ENCODE measurements around the gene RFC2.

DNA sequence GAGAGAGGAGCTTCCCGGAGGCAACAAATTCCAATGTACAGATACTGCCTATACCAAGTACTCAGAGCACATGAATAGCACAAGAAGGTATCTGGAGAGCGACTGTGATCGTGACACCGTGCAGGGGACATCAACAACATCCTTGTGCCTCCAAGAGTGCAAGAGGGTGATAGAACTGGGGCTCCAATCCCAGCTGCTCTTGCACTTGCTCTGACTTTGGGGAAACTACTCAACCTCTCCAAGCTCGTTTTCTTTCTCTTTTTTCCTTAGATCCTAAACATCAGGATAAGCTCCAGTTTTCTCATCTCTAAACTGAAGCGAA lies 12.1 kb downstream of the RFC2 start:
- TF ChIP-seq POLR2AphosphoS5 (IDR thresholded peaks at IDR 0.05): no peak
- no peak for TF ChIP-seq POLR2A (IDR thresholded peaks at IDR 0.05)
- TF ChIP-seq, protein P1, sequence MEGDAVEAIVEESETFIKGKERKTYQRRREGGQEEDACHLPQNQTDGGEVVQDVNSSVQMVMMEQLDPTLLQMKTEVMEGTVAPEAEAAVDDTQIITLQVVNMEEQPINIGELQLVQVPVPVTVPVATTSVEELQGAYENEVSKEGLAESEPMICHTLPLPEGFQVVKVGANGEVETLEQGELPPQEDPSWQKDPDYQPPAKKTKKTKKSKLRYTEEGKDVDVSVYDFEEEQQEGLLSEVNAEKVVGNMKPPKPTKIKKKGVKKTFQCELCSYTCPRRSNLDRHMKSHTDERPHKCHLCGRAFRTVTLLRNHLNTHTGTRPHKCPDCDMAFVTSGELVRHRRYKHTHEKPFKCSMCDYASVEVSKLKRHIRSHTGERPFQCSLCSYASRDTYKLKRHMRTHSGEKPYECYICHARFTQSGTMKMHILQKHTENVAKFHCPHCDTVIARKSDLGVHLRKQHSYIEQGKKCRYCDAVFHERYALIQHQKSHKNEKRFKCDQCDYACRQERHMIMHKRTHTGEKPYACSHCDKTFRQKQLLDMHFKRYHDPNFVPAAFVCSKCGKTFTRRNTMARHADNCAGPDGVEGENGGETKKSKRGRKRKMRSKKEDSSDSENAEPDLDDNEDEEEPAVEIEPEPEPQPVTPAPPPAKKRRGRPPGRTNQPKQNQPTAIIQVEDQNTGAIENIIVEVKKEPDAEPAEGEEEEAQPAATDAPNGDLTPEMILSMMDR (IDR thresholded peaks at IDR 0.05): no peak

Measured in prostate gland (tissue), 2 donors.